DMS79 (cell line): ENCODE measurements around the gene USH2A.

Experiments used
- DNase-seq: peaks from one replicate; lab custom pipeline; 2025; lab: John Stamatoyannopoulos, UW

The USH2A gene

GRCh38 chr1:216285052-216285451, 138.2 kb downstream of the USH2A start:
- DNase-seq: no peak

DNA sequence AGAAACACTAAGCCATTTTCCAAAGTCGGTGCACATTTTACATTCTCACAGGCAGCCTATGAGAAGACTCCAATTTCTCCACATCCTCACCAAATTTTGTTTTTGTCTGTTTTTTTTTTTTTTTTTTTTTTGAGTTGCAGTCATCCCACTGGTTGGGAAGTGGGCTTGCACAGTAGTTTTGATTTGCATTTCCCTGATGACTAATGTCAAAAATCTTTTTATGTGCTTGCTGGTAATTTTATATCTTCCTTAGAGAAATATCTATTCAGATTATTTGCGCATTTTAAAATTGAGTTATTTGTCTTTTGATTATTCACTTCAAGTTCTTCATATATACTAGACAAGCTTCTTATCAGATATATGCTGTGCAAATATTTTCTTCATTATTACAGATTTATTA, 141.5 kb downstream of the USH2A start:
- no peak for DNase-seq

- DNase-seq: no peak
Observed at GRCh38 chr1:216270086-216270773, 153.0 kb downstream of the USH2A start.

GRCh38 chr1:216261631-216262030, 161.6 kb downstream of the USH2A start:
- DNase-seq: no peak

GRCh38 chr1:216258856-216259255, 164.4 kb downstream of the USH2A start:
- DNase-seq: no peak

- no peak for DNase-seq
Observed at GRCh38 chr1:216258386-216258785, 164.9 kb downstream of the USH2A start.

- DNase-seq: no peak
Observed at GRCh38 chr1:216250861-216251260, 172.4 kb downstream of the USH2A start.

GRCh38 chr1:216248628-216249027, 174.6 kb downstream of the USH2A start:
- no peak for DNase-seq

GRCh38 chr1:216247937-216248336, 175.3 kb downstream of the USH2A start:
- DNase-seq: no peak

- no peak for DNase-seq
Observed at GRCh38 chr1:216246577-216247203, 176.6 kb downstream of the USH2A start.

GRCh38 chr1:216238844-216239243, 184.4 kb downstream of the USH2A start:
- no peak for DNase-seq

DNA sequence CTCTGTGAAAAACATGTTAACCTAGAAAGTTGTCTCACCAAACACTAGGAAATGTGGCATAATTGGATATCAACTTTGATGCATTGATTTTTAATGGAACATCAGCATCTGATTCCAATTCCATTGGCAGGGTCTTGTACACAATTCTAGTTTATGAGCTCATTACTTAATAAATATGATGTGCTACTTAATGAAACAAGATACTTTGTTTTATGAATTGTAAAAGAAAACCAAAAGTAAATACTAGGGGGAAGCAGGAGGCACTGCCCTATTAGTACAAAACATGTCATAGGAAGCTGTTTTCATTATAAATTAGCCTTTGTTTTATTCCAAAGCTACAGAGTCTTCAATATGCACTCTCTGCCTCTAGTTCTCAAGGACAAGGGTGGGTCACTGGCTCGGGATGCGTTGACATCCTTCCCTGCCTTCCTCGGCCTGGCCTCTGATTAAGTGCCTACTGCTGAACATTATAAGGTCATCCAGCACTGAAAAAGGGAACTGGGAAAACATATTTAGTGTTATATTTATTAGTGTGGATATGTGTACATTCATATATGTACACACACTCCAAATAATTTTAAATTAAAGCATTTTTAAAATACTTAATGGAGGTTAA, 185.2 kb downstream of the USH2A start:
- DNase-seq: no peak

- no peak for DNase-seq
Observed at GRCh38 chr1:216224233-216224632, 199.0 kb downstream of the USH2A start.

DNA sequence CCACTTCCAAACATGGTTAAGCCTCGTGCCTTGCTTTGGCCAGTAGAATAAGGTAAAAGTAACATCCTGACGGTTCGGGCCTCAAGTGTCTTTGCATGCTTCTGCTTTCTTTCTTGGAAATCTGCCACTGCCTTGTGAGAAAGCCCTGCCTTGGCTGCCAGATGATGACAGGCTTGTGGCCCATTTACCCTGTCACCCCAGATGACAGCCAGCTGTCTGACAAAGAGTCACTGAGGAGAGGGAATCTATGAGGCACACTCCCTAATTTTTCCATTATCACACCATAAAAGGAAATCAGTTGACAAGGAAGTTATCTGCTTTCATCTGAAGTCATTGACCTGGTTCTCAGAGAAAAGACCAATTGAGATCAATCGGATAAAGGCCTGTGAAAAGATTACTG, 199.8 kb downstream of the USH2A start:
- no peak for DNase-seq

DNA sequence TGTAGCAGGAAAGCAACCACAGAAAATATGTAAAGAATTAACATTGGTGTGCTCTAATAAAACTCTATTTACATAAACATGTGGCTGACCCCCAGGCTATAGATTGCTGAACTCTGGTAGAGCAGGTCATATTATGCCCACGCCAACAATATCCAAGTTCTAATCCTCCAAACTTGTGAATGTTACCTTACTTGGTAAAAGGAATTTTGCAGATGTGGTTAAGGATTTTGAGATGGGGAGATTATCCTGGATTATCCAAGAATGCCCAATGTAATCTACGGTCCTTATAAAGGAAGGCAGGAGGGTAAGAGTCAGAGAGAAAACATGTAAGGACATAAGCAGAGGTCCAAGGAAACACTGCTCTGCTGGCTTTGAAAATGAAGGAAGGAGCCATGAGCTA, 201.0 kb downstream of the USH2A start:
- DNase-seq: no peak

DNA sequence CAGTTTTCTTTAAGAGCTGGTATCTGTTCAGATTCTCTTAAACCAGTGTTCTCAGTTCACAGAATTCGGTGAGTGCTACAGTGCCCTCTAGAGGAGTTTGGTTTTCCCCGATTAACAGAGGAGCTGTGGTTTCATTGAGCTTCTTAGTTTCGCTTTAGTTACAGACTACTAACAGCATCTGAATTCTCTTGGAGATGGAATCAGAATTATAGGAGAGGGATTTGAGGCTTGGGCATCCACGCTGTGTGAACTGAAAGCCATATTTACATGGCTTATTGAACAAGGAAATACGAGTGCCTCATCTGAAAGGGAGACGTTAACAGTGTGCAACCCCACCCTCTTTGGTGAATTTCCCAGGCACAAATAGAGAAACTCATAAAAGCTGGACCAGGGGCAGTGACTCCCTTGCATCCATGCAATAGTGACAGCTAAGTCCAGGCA, 202.0 kb downstream of the USH2A start:
- DNase-seq: no peak

- DNase-seq: no peak
Observed at GRCh38 chr1:216216305-216216704, 206.9 kb downstream of the USH2A start.

GRCh38 chr1:216215169-216215568, 208.1 kb downstream of the USH2A start:
- no peak for DNase-seq

DNA sequence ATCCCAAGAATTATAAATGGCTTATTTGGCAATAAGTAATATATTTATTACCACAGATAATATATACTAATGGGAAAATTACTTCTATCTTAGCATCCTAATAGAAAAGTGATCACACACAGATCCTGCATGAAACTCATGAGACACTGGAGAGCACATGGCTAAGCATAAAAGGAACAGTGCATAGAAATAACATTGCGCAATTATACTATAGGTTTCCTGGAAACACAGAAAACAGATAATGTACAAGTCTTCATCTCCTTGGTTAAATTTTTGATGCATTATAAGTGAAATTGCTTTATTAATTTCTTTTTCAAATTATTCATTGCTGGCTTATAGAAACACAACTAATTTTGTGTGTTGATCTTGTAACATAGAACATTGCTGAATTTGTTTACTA, 210.4 kb downstream of the USH2A start:
- no peak for DNase-seq

- DNase-seq: no peak
Observed at GRCh38 chr1:216210081-216210480, 213.2 kb downstream of the USH2A start.

DNA sequence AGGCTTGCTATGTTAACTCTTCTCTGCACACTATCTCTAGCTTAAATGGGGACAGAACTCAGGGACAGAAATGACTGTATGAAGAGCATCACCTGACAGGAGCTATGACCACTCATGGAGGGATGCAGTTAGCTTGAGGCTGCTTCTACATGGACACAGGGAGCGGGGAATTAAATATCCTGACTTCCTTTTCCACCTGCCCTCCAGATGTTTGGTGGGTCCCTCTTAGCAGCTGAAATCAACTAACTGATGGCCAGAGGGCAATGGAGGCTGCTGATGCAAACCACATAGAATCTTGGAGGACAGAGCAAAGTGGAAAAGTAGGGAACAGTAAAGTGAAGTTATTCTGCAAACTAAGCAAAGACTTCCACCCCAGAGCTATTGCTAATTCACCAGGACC, 214.1 kb downstream of the USH2A start:
- DNase-seq: no peak

DNA sequence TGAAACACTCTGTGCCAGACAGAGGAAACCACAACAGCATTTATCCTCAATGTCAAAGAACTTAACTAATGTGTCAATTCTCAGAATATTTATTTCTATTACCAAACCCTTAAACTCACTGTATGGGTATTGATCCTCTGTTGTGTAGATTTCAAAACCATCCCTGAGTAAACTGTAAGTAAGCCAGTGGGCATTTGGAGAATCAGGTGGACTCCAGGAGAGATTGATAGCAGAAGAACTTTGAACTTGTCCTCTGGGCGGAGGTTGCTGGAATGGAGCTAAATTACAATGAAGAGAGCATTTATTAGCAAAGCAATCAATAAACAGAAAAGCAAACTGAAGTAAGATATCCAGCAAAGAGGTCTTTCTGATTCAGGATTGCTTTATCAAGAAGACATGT, 216.1 kb downstream of the USH2A start:
- no peak for DNase-seq

DNA sequence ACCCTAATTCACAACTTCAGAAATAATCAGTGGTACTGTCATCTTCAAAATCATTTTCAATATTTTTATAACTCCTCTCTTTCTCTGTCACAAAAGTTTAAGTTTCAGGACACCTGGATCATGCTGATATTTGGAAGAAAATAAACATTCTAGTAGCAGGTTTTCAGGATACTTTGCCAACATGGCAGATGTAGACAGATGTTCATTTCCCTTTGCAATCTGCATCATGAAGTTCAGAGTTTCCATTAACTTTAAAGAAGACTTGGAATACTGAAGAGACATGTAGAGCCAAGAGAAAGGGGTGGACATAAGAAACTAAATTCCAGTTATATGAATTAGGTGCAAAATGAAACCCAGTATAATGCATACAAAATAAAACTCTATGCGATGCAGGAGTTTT, 218.1 kb downstream of the USH2A start:
- no peak for DNase-seq

DNA sequence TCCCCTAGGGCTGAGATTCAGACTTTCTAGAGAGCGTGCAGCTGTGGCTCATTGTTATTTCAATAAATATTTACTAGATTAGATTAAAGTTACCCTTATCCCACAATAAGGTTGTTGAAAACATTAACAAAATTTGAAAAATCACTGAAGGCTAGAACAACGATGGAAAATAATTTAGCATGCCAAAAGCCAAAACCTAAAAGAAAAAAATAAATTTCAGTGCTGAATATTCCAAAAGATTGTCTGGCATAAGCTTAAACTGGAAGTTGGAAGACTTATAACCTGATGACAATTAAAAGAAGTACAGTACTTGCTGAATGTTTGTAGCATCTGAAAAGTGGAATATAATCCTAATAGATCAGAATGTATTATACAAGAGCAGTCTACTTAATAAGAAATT, 221.3 kb downstream of the USH2A start:
- no peak for DNase-seq
